ENCODE data around the gene UFSP1. TPM values are rescaled to one million over a fixed set of nuclear protein-coding genes. Genes with fewer than 3 reads are reported as not detected.

UFSP1 gene
- total and polyA plus RNA-seq, 10 of the 15 experiments (the other 5 are each of a cell fraction or from before 2014, with no cell fraction given), result 0.14 to 10.6 (median 2.8) TPM

GRCh38 chr7:100875356-100875751, 14.2 kb downstream of the UFSP1 start:
- no peaks in the 10 kb centered on the region; the same call in 2 of the 3 replicates for H3K9me3 ChIP-seq (replicated peaks; ENCODE audit: control insufficient read depth, insufficient read depth, low read length)
- peaks cover 2 to 23% of the 10 kb centered on the region in 2 experiments; a peak in 3 of 4 replicates for H3K36me3 ChIP-seq (ENCODE audit: control insufficient read depth in 2 of 2, insufficient read depth in 2 of 2, low read length in 1 of 2)
- BruUV-seq (replicated peaks), result no TSS peak
- H3K4me3 ChIP-seq, result peak overlapping the region; percentile 99
- H3K9ac ChIP-seq (ENCODE audit: control insufficient read depth, insufficient read depth, low read length), result peak overlapping the region; percentile 98
- WGBS (ENCODE audit: insufficient coverage, insufficient replicate concordance, low lambda C conversion rate, missing lambda C conversion rate), result under 1% methylated on average over 22 of the region's 39 CpGs
- peak overlapping the region; percentile 98 for H3K27ac ChIP-seq (ENCODE audit: control insufficient read depth, insufficient read depth)
- no peaks in the 10 kb centered on the region for H3K27me3 ChIP-seq (replicated peaks in 1 of 2; ENCODE audit: control insufficient read depth in 2 of 2, insufficient read depth in 2 of 2, low read length in 1 of 2)
- peak overlapping the region; percentile 80 for H3K4me2 ChIP-seq (ENCODE audit: control insufficient read depth, insufficient read depth)
- DNase-seq (ENCODE audit: low read depth, low spot score), result no peak
- intact Hi-C loops (cut with micrococcal nuclease; ENCODE audit: unreplicated experiment), result loop anchor here (1.0 kb wide), 1 partner anchor 14 kb away; the partner anchor contains the start of gene UFSP1
- TF ChIP-seq EED (IDR thresholded peaks at IDR 0.05; ENCODE audit: low read depth) (no peak), PKNOX1 (IDR thresholded peaks at IDR 0.05) (peak; percentile 63; the same call in 1 of the 2 replicates), LARP7 (IDR thresholded peaks at IDR 0.05) (0 out of 2 replicates have a peak, but pooled peaks have one; percentile 61), EGR1 (IDR thresholded peaks at IDR 0.05; ENCODE audit: borderline replicate concordance in 1 of 2, low read depth in 2 of 2, low read length in 2 of 2) (peak in 1 of 2 experiments; percentile 35; a peak in 1 of 3 replicates), CREM (IDR thresholded peaks at IDR 0.05; ENCODE audit: low read depth) (no peak), TBL1XR1 (IDR thresholded peaks at IDR 0.05; ENCODE audit: low read depth, low read length) (no peak), PML (IDR thresholded peaks at IDR 0.05; ENCODE audit: low read length) (peak; percentile 7; the same call in 1 of the 2 replicates), BACH1 (IDR thresholded peaks at IDR 0.05; ENCODE audit: borderline replicate concordance) (peak; percentile 25; the same call in 1 of the 2 replicates)
- ChIA-PET SMC1A (ENCODE audit: uncharacterized antibody, unreplicated experiment) (interaction anchor here (0.6 to 1.8 kb wide), 6 partner anchors 8 to 210 kb away, joined by 3 to 6 read pairs (median 4); partner anchors contain the start of genes SLC12A9, TRIM56, TRIP6 and UFSP1), CTCF (interaction anchor here (1.0 to 2.4 kb wide), 6 partner anchors 11 to 170 kb away, joined by 3 to 8 read pairs (median 4); partner anchors contain the start of genes POP7, SLC12A9 and UFSP1), RAD21 (ENCODE audit: unreplicated experiment) (interaction anchor here (0.7 to 2.6 kb wide), 10 partner anchors 12 to 407 kb away, joined by 3 to 21 read pairs (median 4); partner anchors contain the start of genes POP7, SLC12A9 and UFSP1), POLR2A (interaction anchor here (0.6 to 7.0 kb wide), 18 partner anchors 13 to 1370 kb away, joined by 3 to 131 read pairs (median 4); partner anchors contain the start of genes MOSPD3, PLOD3, POP7 and SLC12A9)
- FAIRE-seq, result no peak
- H3K4me1 ChIP-seq (ENCODE audit: control insufficient read depth, insufficient read depth, low read length), result peaks cover 6% of the 10 kb centered on the region; the same call in 1 of the 2 replicates
- no peak overlapping the region for H2AFZ ChIP-seq (ENCODE audit: control insufficient read depth, low read depth, low read length)
- 0 out of 2 replicates have a peak, but pooled peaks cover 3% of the 10 kb centered on the region for H4K20me1 ChIP-seq (ENCODE audit: control insufficient read depth, insufficient read depth)
- peak; percentile 48 for ATAC-seq
- in situ Hi-C loops (cut with MboI), result no loop called here
- H3K79me2 ChIP-seq (ENCODE audit: control insufficient read depth, insufficient read depth, low read length), result peaks cover 62% of the 10 kb centered on the region
